H7 (cell line): ENCODE measurements around the gene TCAP. TPM values are rescaled to one million over a fixed set of nuclear protein-coding genes. Genes with fewer than 3 reads are reported as not detected.
A peak's percentile ranks its signal among the peaks of the same experiment; 100 is the strongest.

Experiments
- DNase-seq: peaks from one replicate; pipeline ENCODE4 v3.0.0; 2012
- H3K27me3 ChIP-seq: 2 replicates; pipeline ENCODE4 v1.6.0; 2011; ENCODE audit warnings: mild to moderate bottlenecking, low read length; ENCODE audit not compliant: control insufficient read depth, insufficient read depth
- H3K36me3 ChIP-seq: replicated peaks from 2 replicates; pipeline ENCODE4 v1.5.1; 2011; ENCODE audit warnings: low read length; ENCODE audit not compliant: control insufficient read depth, insufficient read depth
- H3K4me3 ChIP-seq: 2 replicates; pipeline ENCODE4 v1.5.1; 2011; ENCODE audit warnings: low read depth, mild to moderate bottlenecking, control low read depth, low read length, moderate library complexity; ENCODE audit not compliant: insufficient read depth
- total RNA-seq: library from RNA; depleted of rRNA; stranded (reverse); fragments of >200 nt; shearing (Covaris generic); gene quantifications from 2 replicates; pipeline ENCODE4 v1.2.3, GENCODE V29; 2014

The TCAP gene
- total RNA-seq, 1 experiment from 2014 or later = 0.69 TPM

DNA sequence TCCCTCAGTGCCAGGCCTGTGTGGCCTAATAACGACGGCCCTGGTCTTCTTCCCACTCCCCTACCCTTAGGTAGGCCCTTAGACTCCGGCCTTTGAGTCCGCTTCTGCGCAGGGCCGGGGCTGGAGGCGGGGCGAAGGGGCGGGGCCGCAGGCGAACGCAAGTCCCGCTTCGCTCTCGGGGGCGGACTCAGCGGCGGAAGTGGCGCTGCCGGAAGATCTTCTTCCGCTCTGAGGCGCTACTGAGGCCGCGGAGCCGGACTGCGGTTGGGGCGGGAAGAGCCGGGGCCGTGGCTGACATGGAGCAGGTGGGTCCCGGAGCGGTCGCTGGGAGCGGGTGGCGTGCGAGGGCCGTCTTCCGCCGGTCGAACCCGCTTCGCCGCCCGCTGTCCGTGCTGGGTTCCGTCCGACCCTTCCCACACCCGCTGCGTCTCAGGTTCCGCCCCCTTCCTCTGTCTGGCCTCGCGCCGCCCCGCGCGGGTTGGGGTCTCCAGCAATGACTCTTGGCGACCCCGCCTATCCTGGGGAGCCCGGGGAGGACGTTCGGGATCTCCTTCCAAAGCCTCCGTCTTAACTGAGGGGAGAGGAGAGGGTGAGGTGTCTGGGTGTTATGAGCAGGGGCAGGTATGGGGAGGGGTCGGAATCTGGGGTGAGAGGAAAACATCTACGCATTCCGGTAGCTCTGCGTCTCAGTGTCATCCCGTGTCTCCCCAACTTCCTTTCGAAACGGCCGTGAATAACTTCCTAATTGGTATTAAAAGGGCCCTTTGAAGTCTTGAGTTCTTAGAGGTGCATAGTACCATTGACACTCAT, 28.0 kb upstream of the TCAP start, which contains the start of gene STARD3:
Gene STARD3, plus strand, starts transcription at position 218 of the 810 bp plus-strand sequence. CDS start 16,388 bp downstream, outside the sequence.
- H3K4me3 ChIP-seq = peak within 1 kb of the TSS; percentile 95
- H3K27me3 ChIP-seq = no peaks in the 10 kb centered on the region
- peak; percentile 97 for DNase-seq
- H3K36me3 ChIP-seq = no peaks in the 10 kb centered on the region

DNA sequence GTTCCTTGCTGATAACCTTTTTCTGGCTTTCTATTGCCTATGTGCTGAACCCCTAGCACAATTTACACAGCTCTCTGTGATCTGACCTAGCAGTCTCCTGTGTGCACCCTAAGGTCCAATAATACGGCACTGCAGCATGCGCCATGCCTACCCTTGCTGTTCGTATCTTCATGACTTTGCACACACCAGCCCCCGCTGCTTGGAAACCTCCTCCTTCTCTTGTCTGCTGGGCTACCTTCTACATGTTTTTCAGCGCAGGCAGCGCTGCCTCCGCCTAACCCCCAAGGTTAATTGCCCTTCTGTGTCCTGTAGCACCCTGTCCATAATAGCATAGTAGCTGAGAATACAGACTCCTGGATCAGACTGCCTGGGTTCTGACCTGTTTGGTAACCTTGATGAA, 26.8 kb upstream of the TCAP start:
- H3K4me3 ChIP-seq = no peak overlapping the region

DNA sequence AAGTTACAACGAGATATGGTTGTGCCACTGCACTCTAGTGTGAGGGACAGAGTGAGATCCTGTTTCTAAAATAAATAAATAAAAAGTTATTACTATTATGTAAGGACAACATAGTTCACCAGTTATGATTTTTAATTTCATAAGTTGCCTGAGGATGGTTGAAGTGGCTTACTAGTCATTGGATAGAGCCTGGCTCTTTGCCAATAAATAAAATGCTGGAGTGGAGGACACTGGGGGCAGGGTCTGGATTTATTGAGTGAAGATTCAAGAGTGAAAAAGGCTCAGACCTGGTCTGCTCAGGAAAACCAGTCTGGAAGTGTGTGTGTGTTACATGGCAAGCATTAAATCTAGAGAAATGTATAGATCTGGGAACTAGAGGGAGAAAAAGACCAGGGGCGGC, 26.1 kb upstream of the TCAP start:
- no peak for DNase-seq
- H3K4me3 ChIP-seq = no peak overlapping the region
- H3K27me3 ChIP-seq = no peaks in the 10 kb centered on the region
- no peaks in the 10 kb centered on the region for H3K36me3 ChIP-seq

More for the DNA sequence above, 26.8 kb upstream of the TCAP start:
- DNase-seq = no peak
- Histone ChIP-seq H3K27me3 (no peaks in the 10 kb centered on the region), H3K36me3 (no peaks in the 10 kb centered on the region)

DNA sequence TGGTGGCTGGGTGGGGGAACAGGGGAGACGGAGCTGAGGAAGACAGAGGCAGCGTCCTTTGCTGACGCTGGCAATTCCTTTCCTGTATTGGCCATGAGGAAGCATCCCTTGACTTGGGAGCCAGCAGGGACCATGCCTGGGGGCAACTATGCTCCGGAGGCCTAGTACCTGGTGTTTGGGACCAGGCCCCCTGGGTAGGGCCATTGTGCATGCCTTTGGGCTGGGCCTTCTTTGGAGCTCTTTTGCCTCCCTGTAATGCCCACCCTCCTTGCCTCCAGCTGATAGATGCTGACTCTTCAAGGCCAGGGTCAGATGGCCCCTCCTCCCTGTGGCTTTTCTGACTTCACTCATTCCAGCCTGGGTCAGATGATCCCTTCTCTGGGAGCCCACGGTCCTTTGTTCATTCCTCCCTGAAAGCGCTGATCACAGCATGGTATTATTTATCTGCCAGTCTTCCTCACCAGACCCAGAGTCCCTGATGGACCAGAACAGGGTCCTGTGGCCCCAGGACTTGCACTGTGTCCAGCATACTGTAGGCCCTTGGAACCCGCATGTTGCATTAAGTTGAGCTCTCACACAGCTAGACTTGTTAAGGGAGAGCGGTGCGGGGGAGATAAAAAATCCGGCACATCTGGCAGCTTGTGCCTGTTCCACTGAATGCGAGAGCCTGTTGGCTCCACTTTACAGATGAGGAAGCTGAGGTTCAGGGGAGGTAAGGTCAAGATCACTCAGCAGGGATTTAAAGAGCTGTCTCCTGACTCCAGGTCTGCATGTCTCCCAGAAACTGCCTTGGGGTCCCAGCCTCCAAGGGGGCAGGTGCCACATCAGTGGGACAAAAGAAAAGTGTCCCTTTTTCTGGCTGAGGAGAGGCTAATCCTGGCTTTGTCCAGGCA, 25.3 kb upstream of the TCAP start:
- no peaks in the 10 kb centered on the region for H3K27me3 ChIP-seq
- H3K4me3 ChIP-seq = no peak overlapping the region
- no peak for DNase-seq
- H3K36me3 ChIP-seq = no peaks in the 10 kb centered on the region

DNA sequence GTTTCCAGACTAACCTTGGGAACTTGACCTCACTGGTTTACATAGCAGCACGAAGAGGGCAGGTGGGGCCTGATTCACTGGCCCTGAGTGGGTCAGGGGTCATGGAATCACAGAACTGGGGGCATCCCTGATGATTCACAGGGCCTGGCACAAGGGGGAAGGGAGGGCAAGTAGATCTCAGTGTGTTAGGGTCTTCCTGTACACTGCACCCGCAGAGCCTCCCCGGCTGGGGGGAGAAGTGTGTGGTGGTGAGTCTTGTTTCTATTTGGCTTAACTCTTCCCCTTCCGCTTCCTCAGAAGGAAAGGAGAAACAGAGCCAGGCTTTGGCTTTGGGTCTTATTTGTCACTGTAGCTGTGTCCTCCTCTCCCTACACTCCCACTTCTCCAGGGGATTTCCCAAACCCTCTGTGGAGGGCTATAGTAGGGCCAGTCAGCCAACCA, 24.5 kb upstream of the TCAP start:
- Histone ChIP-seq H3K4me3 (no peak overlapping the region), H3K27me3 (no peaks in the 10 kb centered on the region), H3K36me3 (no peaks in the 10 kb centered on the region)
- no peak for DNase-seq

DNA sequence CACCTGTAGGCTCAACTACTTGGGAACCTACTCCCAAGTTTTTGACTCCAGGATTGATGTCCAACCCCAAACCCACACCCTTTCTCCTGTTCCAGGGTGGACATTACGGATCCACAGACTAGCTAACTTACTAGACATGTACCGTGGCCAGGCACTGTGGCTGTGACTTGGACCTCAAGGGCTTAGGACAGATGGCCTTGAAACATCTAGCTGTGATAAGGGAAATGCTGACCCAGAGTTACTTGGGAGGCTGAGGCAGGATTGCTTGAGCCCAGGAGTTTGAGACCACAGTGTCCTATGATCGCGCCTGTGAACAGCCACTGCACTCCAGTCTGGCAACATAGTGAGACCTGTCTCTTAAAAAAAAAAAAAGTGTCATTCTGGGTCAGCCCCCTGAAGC, 24.1 kb upstream of the TCAP start:
- no peaks in the 10 kb centered on the region for H3K36me3 ChIP-seq
- no peaks in the 10 kb centered on the region for H3K27me3 ChIP-seq
- no peak for DNase-seq
- H3K4me3 ChIP-seq = no peak overlapping the region

DNA sequence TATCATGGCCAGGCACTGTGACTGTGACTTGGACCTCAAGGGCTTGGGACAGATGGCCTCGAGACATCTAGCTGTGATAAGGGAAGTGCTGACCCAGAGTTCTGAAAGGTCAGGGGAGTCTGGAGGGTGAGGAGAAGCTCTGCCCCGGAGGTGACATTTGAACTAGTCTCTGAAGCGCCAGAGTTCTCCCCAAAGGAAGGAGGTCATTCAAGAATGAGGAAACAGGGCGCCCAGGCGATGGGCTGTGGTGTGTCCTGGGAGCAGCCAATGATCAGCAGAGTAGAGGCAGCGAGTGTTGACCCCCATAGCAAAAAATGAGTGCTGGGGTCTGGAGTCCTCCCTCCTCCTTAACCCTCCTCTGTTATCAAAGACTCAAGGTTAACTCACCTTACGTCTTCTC, 23.3 kb upstream of the TCAP start:
- no peaks in the 10 kb centered on the region for H3K27me3 ChIP-seq
- no peak overlapping the region for H3K4me3 ChIP-seq
- no peak for DNase-seq
- no peaks in the 10 kb centered on the region for H3K36me3 ChIP-seq

DNA sequence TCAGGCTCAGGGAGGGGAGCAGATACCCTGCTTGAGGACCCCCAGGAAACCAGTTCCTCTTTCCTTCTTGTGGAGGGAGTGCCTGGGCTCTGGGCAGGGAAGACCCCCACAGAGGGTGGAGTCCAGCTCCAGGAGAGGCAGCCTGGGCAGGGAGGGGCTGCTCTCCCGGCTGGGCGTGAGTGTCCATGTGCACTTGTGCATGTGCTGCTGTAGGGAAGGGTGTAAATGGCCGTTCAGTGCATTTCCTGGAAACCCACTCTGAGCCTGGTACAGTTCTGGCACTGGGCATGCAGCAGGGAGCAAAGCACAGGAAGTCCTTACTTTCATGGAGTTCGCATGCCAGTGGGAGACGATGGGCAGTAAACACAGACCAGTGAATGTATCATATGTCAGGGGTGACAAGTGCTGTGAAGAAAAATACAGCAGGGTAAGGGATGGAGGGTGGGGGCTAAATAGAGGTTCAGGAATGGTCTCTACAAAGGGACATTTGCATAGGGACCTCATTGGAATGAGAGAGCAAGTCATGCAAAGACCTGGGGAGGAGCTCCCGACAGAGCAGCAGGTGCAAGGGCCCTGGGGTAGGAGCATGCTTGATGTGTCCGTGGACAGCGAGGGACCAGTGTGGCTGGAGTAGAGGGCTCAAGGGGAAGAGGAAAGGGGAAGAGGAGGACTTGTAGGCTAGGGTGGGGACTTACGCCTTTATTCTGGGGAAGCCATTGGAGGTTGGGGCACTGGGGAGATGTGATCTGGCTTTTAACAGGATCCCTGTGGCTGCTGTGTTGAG, 22.7 kb upstream of the TCAP start:
- Histone ChIP-seq H3K36me3 (no peaks in the 10 kb centered on the region), H3K4me3 (no peak overlapping the region), H3K27me3 (no peaks in the 10 kb centered on the region)
- DNase-seq = no peak

DNA sequence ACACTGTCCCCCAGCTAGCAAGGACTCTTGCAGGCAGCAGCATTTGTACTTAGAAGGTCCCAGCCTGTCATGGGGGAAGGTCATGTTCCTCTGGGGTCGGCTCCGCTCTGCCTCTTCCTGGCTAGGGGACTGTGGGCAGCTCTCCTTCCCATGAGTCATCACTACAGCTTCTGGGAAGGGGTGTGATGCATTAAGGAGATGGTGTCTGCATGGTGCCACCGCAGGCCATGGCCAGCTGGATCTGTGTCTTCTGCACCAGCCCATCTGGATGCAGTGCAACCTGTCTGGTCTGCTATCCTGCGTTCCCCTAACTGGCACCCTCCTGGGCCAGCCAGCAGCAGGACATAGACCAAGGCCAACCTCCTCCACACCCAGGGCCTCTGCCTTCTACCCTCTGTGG, 21.9 kb upstream of the TCAP start:
- Histone ChIP-seq H3K4me3 (no peak overlapping the region), H3K36me3 (no peaks in the 10 kb centered on the region), H3K27me3 (no peaks in the 10 kb centered on the region)
- no peak for DNase-seq

DNA sequence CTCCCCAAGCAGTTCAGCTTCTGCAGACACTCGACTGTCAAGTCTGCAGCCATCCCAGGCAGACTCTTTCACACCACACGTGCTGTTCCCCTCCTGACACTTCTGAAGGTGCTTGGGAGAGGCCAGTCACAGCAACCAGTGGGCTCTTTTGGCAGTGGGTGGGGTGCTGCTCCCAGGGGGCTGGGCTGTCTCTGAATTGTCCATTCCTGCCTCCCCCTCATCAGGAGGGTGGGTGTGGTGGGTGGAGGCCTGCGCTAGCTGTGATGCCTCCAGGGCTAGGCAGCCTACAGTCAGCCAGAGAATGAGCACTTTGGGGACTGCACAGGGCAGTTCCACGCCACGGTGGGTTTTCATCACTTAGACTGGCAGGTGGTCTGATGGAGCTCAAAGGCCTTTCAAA, 17.9 kb upstream of the TCAP start:
- H3K36me3 ChIP-seq = no peaks in the 10 kb centered on the region; the same call in 1 of the 2 replicates
- no peak overlapping the region for H3K4me3 ChIP-seq
- H3K27me3 ChIP-seq = no peaks in the 10 kb centered on the region
- DNase-seq = no peak

DNA sequence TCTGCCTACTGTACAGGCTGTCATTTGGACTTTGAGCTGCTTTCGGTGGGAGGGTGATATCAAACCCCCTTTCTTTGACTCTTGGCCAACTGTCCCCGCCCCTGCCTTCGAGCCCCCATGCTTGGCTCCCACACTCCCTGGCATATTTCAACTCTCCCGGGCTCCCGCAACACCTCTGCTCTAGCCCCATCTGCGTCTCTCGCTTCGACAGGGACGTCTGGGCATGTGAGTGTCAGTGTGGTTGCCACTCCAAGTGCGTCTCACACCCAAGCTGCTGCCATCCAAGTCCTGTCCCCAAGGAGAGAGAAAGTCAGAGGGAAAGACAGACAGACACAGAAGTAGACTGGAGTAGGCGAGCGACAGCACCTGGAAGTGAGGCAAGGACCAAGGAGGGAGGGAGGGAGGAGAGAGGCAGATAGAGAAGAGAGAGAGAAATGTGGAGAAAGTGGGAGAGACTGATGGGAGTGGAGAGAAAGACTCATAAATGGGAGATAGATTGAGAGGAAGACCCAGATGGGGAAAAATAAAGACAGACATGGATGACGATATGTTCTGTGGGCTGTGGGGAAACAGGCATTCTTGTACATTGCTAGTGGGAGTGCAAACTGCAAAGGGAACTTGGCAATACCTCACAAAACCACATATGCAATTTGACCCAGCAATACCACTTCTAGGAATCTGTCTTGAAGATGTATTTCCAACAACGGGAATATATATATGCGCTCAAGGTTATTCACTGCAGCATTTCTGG, 16.4 kb upstream of the TCAP start:
- no peaks in the 10 kb centered on the region; the same call in 1 of the 2 replicates for H3K36me3 ChIP-seq
- DNase-seq = no peak
- no peaks in the 10 kb centered on the region for H3K27me3 ChIP-seq
- H3K4me3 ChIP-seq = no peak overlapping the region

DNA sequence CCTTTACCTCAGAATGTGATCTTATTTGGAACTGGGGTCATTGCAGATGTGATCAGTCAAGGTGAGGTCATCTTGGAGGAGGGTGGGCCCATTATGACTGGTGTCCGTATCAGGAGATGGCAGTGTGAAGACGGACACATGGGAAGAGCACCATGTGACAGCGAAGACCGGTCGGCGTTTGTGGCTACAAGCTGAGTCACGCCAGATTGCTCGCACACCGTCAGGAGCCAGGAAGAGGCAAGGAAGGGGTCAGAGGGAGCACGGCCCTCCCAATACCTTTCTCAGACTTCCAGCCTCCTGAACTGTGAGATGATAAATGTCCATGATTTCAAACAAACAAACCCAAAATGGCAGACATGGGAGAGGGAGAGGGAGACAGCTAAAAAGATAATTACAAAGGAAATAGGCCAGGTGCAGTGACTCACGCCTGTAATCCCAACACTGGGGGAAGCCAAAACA, 15.0 kb upstream of the TCAP start:
- peaks cover 1% of the 10 kb centered on the region for H3K36me3 ChIP-seq
- no peak for DNase-seq
- H3K4me3 ChIP-seq = no peak overlapping the region
- no peaks in the 10 kb centered on the region for H3K27me3 ChIP-seq

DNA sequence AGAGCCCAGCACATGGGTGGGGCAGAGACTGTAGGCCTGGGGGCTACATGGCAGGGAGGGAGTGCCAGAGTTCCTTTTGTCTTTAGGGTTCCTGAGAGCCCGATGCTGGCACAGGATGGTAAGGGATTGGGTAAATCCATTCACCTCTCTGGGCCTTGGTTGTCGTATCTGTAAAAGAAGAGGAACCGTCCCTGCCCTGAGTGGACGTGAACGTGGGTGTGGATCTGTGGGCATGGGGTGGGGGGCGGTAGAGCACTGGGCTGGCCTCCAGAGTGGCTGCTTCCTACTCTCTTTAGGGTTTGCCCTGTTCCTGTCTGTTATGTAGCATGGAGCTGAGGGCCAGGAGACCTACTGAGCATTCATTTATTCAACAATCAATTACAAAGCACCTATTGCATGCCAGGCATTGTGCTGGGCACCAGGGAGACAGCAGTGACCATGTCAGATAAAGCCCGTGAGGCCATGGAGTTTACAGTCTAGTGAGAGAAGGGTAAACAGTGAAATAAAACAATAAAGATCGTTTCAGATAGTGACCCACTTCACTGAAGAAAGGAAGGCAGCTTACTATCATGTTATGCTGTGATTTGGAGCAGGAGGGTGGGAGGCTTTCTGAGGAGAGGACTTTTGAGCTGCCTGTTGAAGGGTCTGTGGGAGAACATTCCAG, 13.1 kb upstream of the TCAP start:
- no peak for DNase-seq
- Histone ChIP-seq H3K36me3 (peaks cover 1% of the 10 kb centered on the region), H3K27me3 (no peaks in the 10 kb centered on the region), H3K4me3 (no peak overlapping the region)
